Stimulated activated CD4-positive, alpha-beta T cell treated with anti-CD3 and anti-CD28 coated beads, TNF-alpha, amount 100 ng/mL, for 4 hours (primary cell): ENCODE measurements around the gene MACROD2.

Experiments used
- DNase-seq, 3 experiments: peaks; one replicate each; pipeline ENCODE4 v3.0.0-alpha.2; 2020; ENCODE audit warnings: low read depth in 3 of 3

Gene MACROD2

GRCh38 chr20:14709439-14709838, 714.1 kb downstream of the MACROD2 start:
- no peak for DNase-seq

- no peak for DNase-seq
These were observed 715.6 kb downstream of the MACROD2 start for GRCh38 chr20:14710951-14711350.

- no peak for DNase-seq
These were observed 716.3 kb downstream of the MACROD2 start for GRCh38 chr20:14711652-14712051.

DNA sequence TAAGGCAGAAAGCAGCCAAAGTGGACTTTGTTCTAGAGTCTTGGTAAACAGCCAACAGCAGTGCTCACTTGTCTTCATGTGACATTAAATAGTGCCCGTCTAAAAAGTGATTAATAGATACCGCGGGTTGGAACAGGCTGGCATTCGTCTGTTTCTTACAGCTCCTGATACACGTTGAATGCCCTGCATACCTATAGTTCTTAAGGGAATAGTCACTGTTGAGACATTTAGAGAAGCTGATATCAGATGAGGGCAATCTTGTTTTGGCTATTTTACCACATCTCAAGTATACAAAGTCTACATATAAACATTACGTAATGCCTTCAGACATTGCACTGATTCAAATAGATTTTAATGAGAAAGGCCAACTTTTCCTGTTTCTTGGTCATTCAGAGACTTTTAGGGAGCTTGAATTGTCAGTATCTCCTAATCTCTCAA, 717.0 kb downstream of the MACROD2 start:
- no peak for DNase-seq

DNA sequence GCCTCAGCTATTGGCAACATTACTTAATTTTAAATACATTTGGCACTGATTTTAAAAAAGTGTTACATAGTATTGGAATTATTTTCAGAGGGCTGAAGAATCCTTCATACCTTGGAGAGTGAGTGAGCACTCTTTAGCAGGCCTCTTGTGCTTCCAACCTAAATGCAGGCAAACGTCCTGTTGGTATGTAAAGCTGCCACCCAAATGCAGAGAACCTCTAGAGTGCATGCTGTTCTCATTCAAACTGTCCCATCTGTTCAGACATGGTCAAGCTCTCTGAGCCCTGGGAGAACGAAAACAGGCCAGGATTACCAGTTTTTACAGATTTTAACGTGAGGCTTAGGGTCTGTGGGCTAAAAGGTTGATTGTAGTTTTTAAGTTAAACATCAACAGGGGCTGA, 720.1 kb downstream of the MACROD2 start:
- DNase-seq: no peak

DNA sequence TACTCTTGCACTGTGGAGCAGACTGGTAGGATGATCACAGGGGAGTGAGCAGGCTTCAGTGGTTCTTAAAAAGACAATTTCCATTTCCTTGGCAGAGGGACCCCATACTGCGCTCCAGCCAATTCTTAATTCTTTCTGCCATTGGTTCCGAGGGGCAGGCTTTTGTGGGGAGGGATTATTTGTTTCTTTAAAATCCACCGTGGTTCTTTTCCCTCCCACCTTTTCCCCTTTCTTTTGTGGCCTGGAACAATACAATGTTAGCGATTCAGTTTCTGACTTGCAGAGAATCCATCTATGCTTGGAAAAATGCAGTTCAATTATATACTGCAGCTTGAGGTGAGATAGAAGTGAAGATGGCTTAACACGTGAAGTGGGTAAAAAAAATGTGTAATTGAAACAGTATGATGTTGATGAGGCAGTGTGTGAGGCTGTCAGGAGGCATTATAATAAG, 721.1 kb downstream of the MACROD2 start:
- DNase-seq: no peak

- no peak for DNase-seq
These were observed 722.1 kb downstream of the MACROD2 start for GRCh38 chr20:14717134-14717999.

GRCh38 chr20:14720251-14720650, 724.9 kb downstream of the MACROD2 start:
- no peak for DNase-seq

DNA sequence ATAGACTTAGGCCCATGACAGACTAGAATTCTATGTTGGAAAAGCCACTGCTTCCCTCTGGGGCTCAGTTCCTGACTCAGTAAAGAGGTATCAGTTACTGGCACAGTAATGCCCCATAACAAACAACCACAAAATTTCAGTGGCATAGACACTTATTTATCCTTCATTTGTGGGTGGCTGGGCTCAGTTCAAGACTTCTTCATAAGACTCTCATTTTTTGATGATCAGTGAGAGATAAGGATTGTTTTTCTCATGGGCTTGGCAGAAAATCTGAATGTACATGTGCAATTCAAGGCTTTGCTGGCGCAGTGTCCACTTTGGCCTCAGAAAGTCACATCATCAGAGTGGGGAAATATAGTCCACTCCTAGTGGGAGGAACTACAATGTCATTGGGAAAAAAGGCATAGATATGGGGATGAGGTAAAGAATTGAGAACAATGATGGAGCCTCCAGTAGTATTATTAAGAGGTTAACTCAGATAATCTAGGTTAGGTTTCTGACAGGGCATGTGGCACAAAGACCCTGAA, 726.7 kb downstream of the MACROD2 start:
- no peak for DNase-seq

GRCh38 chr20:14723614-14724013, 728.3 kb downstream of the MACROD2 start:
- no peak for DNase-seq

GRCh38 chr20:14724036-14724435, 728.7 kb downstream of the MACROD2 start:
- DNase-seq: no peak

DNA sequence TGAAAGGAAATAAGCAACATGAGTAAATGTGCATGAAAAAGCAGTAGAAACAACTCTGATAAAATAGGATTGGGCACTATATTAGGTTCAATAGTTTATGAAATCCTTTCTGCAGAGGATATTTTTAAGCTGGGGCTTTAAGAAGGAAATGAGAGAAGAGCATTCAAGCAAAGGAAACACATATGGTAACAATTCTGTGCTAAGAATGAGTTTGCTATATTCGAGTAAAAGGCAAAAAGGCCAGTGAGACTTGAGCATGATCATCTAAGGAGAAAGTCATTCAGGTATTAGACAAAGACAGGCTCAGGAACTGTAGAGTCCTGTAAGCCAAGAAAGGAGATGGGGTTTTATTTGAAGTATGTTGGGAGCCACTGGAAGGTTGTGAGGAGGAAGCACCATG, 729.2 kb downstream of the MACROD2 start:
- DNase-seq: no peak

GRCh38 chr20:14726591-14726990, 731.3 kb downstream of the MACROD2 start:
- no peak for DNase-seq

DNA sequence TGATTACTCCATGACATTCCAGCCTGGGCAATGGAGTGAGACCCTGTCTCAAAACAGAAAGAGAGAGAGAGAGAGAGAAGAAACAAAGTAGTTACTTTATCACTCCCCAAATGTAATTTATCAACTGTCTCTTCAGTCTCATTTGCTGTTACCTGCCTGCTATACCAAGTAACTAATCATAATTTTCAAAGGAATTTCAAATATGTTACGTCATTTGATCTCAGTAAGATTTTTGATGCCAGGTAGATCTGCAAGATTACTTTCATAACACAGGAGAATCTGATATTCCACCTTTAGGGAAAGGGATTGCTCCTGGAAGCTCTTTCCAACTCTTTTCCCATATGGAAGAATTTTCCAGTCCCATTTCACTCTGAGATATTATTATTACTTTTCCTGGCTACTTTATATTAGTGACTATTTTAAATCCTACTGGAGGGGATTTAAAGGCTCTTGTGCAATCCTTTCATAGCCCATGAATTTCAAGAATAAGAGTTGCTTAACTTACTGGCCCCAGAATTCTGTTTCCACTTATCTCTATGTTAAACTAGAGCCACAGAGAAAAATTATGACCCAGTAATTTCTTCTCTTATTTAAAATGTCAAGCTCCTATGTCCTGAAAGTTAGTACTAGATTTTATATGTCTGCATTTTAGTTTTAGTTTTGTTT, 732.3 kb downstream of the MACROD2 start:
- DNase-seq: no peak

GRCh38 chr20:14729390-14729789, 734.1 kb downstream of the MACROD2 start:
- DNase-seq: no peak

DNA sequence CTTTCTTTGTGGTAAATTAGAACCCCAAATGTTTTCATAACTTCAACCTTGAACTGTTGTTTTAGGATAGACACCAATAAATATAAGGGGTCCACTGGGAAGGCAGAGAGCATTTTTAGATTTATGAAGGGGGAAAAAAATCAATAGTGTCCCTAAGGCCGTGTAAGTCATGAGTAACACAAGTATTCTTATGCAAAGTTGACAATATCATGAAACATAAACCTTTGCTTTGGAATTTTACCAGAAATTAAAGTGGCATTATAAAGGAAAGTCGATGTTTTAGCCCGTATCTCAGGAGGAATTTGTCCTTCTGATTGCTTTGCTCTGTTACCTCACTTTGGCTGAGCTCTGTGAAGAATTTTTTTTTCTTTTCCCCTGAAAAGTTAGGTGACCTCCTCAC, 737.0 kb downstream of the MACROD2 start:
- no peak for DNase-seq

DNA sequence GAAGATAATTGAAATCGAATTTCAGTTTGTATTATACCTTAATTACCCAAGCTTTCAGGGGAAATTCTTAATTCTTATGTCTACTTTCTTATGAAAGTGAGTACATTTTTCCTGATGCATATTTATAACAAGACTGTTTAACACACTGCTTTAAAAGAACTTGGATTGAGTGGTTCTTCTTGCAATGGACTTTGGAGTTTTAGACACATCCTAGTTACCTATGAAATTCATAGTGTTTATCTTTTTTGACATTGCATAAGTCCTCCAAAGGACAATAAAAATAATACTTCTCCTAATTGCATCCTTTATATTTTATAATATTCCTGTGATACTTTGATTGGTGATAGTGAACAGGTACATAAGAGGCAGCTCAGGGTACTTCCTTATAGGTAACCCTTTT, 737.7 kb downstream of the MACROD2 start:
- no peak for DNase-seq

- no peak for DNase-seq
These were observed 745.1 kb downstream of the MACROD2 start for GRCh38 chr20:14740380-14740779.

- DNase-seq: no peak
These were observed 746.3 kb downstream of the MACROD2 start for GRCh38 chr20:14741616-14742015.

DNA sequence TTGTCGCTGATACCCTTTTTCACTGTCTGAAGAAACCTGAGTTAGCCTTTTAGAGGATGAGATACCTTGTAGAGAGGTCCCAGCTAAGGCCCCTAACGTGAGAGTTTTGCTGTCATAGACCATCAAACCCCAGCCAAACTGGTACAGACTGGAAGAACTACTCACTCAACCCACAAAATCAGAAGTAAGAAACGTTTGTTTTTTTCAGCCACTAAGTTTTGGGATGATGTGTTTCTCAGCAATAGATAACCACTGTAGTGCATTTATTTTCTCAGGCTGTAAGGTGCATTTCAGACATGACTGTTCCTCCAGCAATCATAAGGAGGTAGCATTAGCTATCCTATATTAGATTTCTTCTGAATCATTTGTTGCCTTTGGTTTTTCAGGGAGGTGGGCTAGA, 749.4 kb downstream of the MACROD2 start:
- no peak for DNase-seq

- no peak for DNase-seq
These were observed 750.5 kb downstream of the MACROD2 start for GRCh38 chr20:14745830-14746229.

GRCh38 chr20:14751191-14751590, 755.9 kb downstream of the MACROD2 start:
- no peak for DNase-seq

DNA sequence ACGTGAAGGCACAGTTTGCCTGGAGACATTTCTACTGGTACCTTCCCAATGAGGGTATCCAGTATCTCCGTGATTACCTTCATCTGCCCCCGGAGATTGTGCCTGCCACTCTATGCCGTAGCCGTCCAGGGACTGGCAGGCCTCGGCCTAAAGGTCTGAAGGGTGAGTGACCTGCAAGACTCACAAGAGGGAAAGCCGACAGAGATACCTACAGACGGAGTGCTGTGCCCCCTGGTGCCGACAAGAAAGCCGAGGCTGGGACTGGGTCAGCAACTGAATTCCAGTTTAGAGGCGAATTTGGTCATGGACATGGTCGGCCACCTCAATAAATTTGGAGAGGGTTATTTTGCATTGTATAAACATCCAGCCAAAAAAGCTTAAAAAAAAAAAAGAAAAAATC, 762.4 kb downstream of the MACROD2 start:
- no peak for DNase-seq
